Natural killer cell treated with Interleukin-12 subunit alpha and Interleukin-12 subunit beta and Interleukin-15 and Interleukin-18, amount 100 ng/mL, for 72 hours (primary cell): Measurements from ENCODE around the gene AP3S2. TPM values are rescaled to one million over a fixed set of nuclear protein-coding genes. Genes with fewer than 3 reads are reported as not detected.

Experiments
- ATAC-seq, 2 donors: fragments of 150-1000 bp; cut with Tn5 transposase in 1 of 2; sonication (Bioruptor Pico), chemical (Tn5 transposase) in 1 of 2; 2 replicates each; pipeline ENCODE4 v1.10.0; 2021
- DNase-seq: peaks from one replicate; pipeline ENCODE4 v3.0.0; 2022; ENCODE audit warnings: low spot score
- H3K27ac Mint-ChIP-seq, 2 donors: 1 replicate in 1 of 2; 2 replicates in 1 of 2; pipeline ENCODE4 v1.8.0; 2022; ENCODE audit warnings: mixed read lengths in 2 of 2, mild to moderate bottlenecking in 1 of 2, moderate library complexity in 1 of 2
- H3K27me3 Mint-ChIP-seq, 2 donors: 1 replicate in 1 of 2; 2 replicates in 1 of 2; pipeline ENCODE4 v1.8.0; 2022; ENCODE audit warnings: mixed read lengths in 2 of 2
- H3K36me3 Mint-ChIP-seq: one replicate; pipeline ENCODE4 v1.8.0; 2022; ENCODE audit warnings: mixed read lengths
- H3K4me1 Mint-ChIP-seq, 2 donors: 1 replicate in 1 of 2; 2 replicates in 1 of 2; pipeline ENCODE4 v1.8.0; 2022; ENCODE audit warnings: low read depth in 2 of 2, mixed read lengths in 2 of 2, mild to moderate bottlenecking in 1 of 2
- H3K4me3 Mint-ChIP-seq: one replicate; pipeline ENCODE4 v1.8.0; 2022; ENCODE audit warnings: mixed read lengths
- H3K9me3 Mint-ChIP-seq: 2 replicates; pipeline ENCODE4 v1.8.0; 2022; ENCODE audit warnings: mixed read lengths
- total RNA-seq, 2 donors: library from RNA; stranded (reverse); gene quantifications; one replicate each; pipeline ENCODE4 v1.2.3, GENCODE V29; 2022

Gene AP3S2
- total RNA-seq, 2 donors from 2014 or later, result 29.0 to 34.4 TPM

- no peak for ATAC-seq
- Mint-ChIP-seq H3K4me1 (peaks cover 4 to 10% of the 10 kb centered on the region in 2 donors), H3K27ac (no peak overlapping the region), H3K9me3 (no peaks in the 10 kb centered on the region), H3K4me3 (no peak overlapping the region), H3K27me3 (peaks cover 26 to 29% of the 10 kb centered on the region in 2 donors), H3K36me3 (peaks cover 12% of the 10 kb centered on the region)
- DNase-seq, result no peak
These were observed 76.0 kb downstream of the AP3S2 start for GRCh38 chr15:89817701-89818280.

GRCh38 chr15:89815769-89816168, 78.0 kb downstream of the AP3S2 start:
- Mint-ChIP-seq H3K36me3 (peaks cover 12% of the 10 kb centered on the region), H3K27ac (peak overlapping the region in 1 of 2 donors; percentile 69), H3K4me3 (peak overlapping the region; percentile 81), H3K4me1 (peaks cover 4 to 10% of the 10 kb centered on the region in 2 donors), H3K27me3 (peaks cover 26 to 31% of the 10 kb centered on the region in 2 donors), H3K9me3 (no peaks in the 10 kb centered on the region)
- ATAC-seq (no peak), DNase-seq (no peak)

GRCh38 chr15:89814112-89814742, 79.6 kb downstream of the AP3S2 start:
- Mint-ChIP-seq H3K4me1 (peaks cover 4 to 10% of the 10 kb centered on the region in 2 donors), H3K27me3 (peaks cover 26% of the 10 kb centered on the region in 2 donors), H3K9me3 (no peaks in the 10 kb centered on the region), H3K36me3 (peaks cover 12% of the 10 kb centered on the region), H3K27ac (no peak overlapping the region), H3K4me3 (peak overlapping the region; percentile 81)
- DNase-seq (no peak), ATAC-seq (no peak)

GRCh38 chr15:89813381-89814111, 80.2 kb downstream of the AP3S2 start:
- Mint-ChIP-seq H3K36me3 (peaks cover 12% of the 10 kb centered on the region), H3K9me3 (no peaks in the 10 kb centered on the region), H3K4me3 (peak overlapping the region; percentile 48), H3K4me1 (peaks cover 4 to 10% of the 10 kb centered on the region in 2 donors), H3K27ac (no peak overlapping the region), H3K27me3 (peaks cover 25 to 26% of the 10 kb centered on the region in 2 donors)
- no peak for DNase-seq
- ATAC-seq, result no peak

GRCh38 chr15:89812847-89813320, 80.9 kb downstream of the AP3S2 start:
- Mint-ChIP-seq H3K4me1 (peaks cover 4 to 10% of the 10 kb centered on the region in 2 donors), H3K36me3 (peaks cover 12% of the 10 kb centered on the region), H3K4me3 (no peak overlapping the region), H3K27me3 (peaks cover 20 to 21% of the 10 kb centered on the region in 2 donors), H3K9me3 (no peaks in the 10 kb centered on the region), H3K27ac (no peak overlapping the region)
- ATAC-seq, result no peak
- no peak for DNase-seq

GRCh38 chr15:89812011-89812846, 81.6 kb downstream of the AP3S2 start:
- peaks cover 18 to 21% of the 10 kb centered on the region in 2 donors for H3K27me3 Mint-ChIP-seq
- H3K4me3 Mint-ChIP-seq, result no peak overlapping the region

GRCh38 chr15:89810837-89811236, 83.0 kb downstream of the AP3S2 start:
- DNase-seq, result no peak
- no peak for ATAC-seq
- no peak overlapping the region for H3K27ac Mint-ChIP-seq
- H3K4me1 Mint-ChIP-seq, result peaks cover 4% of the 10 kb centered on the region in 2 donors
- peaks cover 9 to 13% of the 10 kb centered on the region in 2 donors for H3K27me3 Mint-ChIP-seq
- no peaks in the 10 kb centered on the region for H3K9me3 Mint-ChIP-seq
- H3K36me3 Mint-ChIP-seq, result peaks cover 6% of the 10 kb centered on the region
- H3K4me3 Mint-ChIP-seq, result no peak overlapping the region

More at GRCh38 chr15:89812011-89812846, 81.6 kb downstream of the AP3S2 start:
- DNase-seq (no peak), ATAC-seq (no peak)
- no peak overlapping the region for H3K27ac Mint-ChIP-seq
- no peaks in the 10 kb centered on the region for H3K9me3 Mint-ChIP-seq
- peaks cover 4 to 10% of the 10 kb centered on the region in 2 donors for H3K4me1 Mint-ChIP-seq
- H3K36me3 Mint-ChIP-seq, result peaks cover 12% of the 10 kb centered on the region

GRCh38 chr15:89809787-89810148, 84.0 kb downstream of the AP3S2 start:
- H3K36me3 Mint-ChIP-seq, result no peaks in the 10 kb centered on the region
- ATAC-seq (no peak), DNase-seq (no peak)
- H3K4me1 Mint-ChIP-seq, result no peaks in the 10 kb centered on the region
- no peak overlapping the region for H3K4me3 Mint-ChIP-seq
- peaks cover 0 to 5% of the 10 kb centered on the region in 2 donors for H3K27me3 Mint-ChIP-seq
- H3K9me3 Mint-ChIP-seq, result no peaks in the 10 kb centered on the region
- no peak overlapping the region for H3K27ac Mint-ChIP-seq

- ATAC-seq (no peak), DNase-seq (no peak)
- Mint-ChIP-seq H3K27me3 (peaks cover 0 to 5% of the 10 kb centered on the region in 2 donors), H3K27ac (no peak overlapping the region), H3K4me3 (no peak overlapping the region), H3K9me3 (no peaks in the 10 kb centered on the region), H3K36me3 (no peaks in the 10 kb centered on the region), H3K4me1 (no peaks in the 10 kb centered on the region)
These were observed 84.6 kb downstream of the AP3S2 start for GRCh38 chr15:89809093-89809786.

GRCh38 chr15:89808160-89808870, 85.5 kb downstream of the AP3S2 start:
- H3K4me1 Mint-ChIP-seq, result no peaks in the 10 kb centered on the region
- no peak overlapping the region for H3K27ac Mint-ChIP-seq
- DNase-seq (no peak), ATAC-seq (no peak)
- H3K27me3 Mint-ChIP-seq, result peaks cover 0 to 5% of the 10 kb centered on the region in 2 donors
- no peak overlapping the region for H3K4me3 Mint-ChIP-seq
- no peaks in the 10 kb centered on the region for H3K9me3 Mint-ChIP-seq
- no peaks in the 10 kb centered on the region for H3K36me3 Mint-ChIP-seq

- H3K27me3 Mint-ChIP-seq, result peaks cover 0 to 4% of the 10 kb centered on the region in 2 donors
- H3K4me3 Mint-ChIP-seq, result no peak overlapping the region
- DNase-seq (no peak), ATAC-seq (no peak)
- no peaks in the 10 kb centered on the region for H3K36me3 Mint-ChIP-seq
- H3K9me3 Mint-ChIP-seq, result no peaks in the 10 kb centered on the region
- no peaks in the 10 kb centered on the region for H3K4me1 Mint-ChIP-seq
- H3K27ac Mint-ChIP-seq, result no peak overlapping the region
These were observed 86.1 kb downstream of the AP3S2 start for GRCh38 chr15:89807689-89808088.
